Measurements from ENCODE around the gene CLDN3. TPM values are rescaled to one million over a fixed set of nuclear protein-coding genes. Genes with fewer than 3 reads are reported as not detected.

The CLDN3 gene, protein sequence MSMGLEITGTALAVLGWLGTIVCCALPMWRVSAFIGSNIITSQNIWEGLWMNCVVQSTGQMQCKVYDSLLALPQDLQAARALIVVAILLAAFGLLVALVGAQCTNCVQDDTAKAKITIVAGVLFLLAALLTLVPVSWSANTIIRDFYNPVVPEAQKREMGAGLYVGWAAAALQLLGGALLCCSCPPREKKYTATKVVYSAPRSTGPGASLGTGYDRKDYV
- total RNA-seq (not detected), polyA plus RNA-seq (not detected)
- long read RNA-seq, donor 1, result 0 reads
- long read RNA-seq, donor 2, result 0 reads
- long read RNA-seq, donor 3, result 0 reads

DNA sequence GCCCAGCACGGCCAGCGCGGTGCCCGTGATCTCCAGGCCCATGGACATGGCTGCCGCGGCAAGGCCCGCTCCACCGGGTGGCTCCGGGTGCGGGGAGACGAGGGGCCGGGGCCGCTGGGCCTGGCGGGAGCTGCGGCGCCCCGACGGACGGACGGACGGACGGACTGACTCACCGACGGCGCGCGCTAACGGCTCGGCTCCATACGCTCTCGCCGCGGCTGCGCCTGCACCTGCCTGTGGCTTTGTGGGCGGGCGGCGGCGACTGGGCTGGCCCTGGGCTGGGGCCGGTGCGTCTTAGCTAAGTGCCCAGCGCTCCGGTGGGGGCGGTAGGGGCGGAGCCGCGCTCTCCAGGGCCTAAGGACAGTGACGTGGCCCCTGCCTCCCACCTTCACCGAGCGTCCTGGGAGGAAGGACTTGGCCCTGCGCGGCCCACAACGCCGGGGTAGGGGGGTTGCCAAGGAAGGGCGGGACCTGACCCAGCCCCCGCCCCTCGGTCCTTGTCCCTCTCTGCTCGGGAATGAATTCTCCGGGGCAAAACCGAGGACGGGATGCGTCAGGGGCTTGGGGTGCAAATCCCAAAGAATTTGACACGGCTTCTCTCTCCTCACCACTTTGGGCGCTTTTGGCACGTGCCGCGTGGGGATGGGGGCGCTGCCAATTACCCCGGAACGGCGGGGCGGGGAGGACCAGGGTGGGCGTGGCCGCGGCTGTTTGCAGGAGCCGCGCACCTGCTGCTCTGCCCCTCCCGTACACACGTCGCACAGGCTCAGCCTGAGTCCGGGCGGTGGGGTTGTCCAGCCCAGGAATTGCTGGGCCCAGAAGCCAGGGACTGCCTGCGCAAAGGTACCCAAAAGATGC is at the start of gene CLDN3:
CLDN3 (minus strand) TSS at position 269 of the 858 bp plus-strand sequence; CDS start at position 48, 221 bp downstream.
- TF ChIP-seq, protein P1, sequence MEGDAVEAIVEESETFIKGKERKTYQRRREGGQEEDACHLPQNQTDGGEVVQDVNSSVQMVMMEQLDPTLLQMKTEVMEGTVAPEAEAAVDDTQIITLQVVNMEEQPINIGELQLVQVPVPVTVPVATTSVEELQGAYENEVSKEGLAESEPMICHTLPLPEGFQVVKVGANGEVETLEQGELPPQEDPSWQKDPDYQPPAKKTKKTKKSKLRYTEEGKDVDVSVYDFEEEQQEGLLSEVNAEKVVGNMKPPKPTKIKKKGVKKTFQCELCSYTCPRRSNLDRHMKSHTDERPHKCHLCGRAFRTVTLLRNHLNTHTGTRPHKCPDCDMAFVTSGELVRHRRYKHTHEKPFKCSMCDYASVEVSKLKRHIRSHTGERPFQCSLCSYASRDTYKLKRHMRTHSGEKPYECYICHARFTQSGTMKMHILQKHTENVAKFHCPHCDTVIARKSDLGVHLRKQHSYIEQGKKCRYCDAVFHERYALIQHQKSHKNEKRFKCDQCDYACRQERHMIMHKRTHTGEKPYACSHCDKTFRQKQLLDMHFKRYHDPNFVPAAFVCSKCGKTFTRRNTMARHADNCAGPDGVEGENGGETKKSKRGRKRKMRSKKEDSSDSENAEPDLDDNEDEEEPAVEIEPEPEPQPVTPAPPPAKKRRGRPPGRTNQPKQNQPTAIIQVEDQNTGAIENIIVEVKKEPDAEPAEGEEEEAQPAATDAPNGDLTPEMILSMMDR (IDR thresholded peaks at IDR 0.05), result no peak
- H3K36me3 ChIP-seq, result no peaks in the 10 kb centered on the region
- H3K9me3 ChIP-seq, result no peaks in the 10 kb centered on the region
- intact Hi-C loops (cut with DNase I), result no loop called here
- peak within 1 kb of the TSS in 5 of 10 donors; percentile 5 to 18 (median 12) for H3K4me3 ChIP-seq
- DNase-seq (no peak), ATAC-seq (peak in 3 of 8 donors; percentile 33 to 54 (median 49))
- H3K27ac ChIP-seq, result no peak within 1 kb of the TSS
- H3K27me3 ChIP-seq, result peaks cover 13 to 87% (median 67%) of the 10 kb centered on the region in 7 donors
- WGBS, 2 donors, result 1 to 2% methylated on average over 75 to 82 of the region's 82 CpGs
- H3K4me1 ChIP-seq, result peaks cover 0 to 19% (median 6%) of the 10 kb centered on the region in 9 donors

DNA sequence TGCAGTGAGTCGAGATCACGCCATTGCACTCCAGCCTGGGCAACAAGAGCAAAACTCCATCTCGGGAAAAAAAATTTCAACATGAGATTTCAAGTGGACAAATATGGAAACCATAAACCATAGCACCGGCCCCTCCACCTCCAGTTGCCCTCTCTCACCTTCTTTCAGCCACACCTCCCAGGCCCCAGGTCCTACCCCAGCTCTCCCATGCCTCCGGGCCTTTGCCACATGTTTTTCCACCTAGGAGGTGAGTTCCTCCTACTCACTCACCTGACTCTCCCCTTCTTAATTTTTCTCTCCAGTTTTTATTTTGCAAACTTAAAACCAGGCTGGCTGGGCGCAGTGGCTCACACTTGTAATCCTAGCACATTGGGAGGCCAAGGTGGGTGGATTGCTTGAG is 47.1 kb upstream of the CLDN3 start:
- Histone ChIP-seq H3K27ac (no peak overlapping the region), H3K27me3 (peaks cover 0 to 11% (median 0%) of the 10 kb centered on the region in 7 donors), H3K4me3 (no peak overlapping the region), H3K4me1 (no peaks in the 10 kb centered on the region), H3K9me3 (peaks cover 0 to 15% (median 0%) of the 10 kb centered on the region in 11 donors), H3K36me3 (no peaks in the 10 kb centered on the region)
- TF ChIP-seq, protein P1 (IDR thresholded peaks at IDR 0.05), result no peak
- DNase-seq (no peak), ATAC-seq (no peak)
- intact Hi-C loops (cut with DNase I), result loop anchor here in 1 of 10 donors (5.0 kb wide), 1 partner anchor 40 kb away; no protein-coding TSS in a partner anchor
- WGBS, 2 donors, result 87 to 89% methylated on average over 6 of the region's 6 CpGs

DNA sequence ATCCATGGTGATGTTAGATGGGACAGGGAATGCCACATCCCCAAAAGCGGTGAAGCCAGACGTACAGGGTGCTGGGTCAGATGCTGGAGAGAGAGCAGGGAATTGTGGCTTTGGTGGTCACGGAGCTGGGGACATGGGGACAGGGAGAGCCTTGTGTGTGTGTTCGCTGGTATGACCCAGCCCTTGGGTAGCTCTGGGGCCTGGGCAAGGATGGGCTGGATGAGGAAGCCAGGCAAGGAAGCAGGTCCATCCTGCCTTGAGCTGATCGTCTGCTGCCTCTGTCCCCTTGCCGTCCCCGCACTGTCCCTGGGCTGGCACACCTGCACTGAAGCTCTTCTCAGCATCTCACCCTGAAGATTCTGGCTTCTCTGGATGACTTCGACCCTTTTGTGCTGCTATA is 45.4 kb upstream of the CLDN3 start:
- TF ChIP-seq, protein P1 (IDR thresholded peaks at IDR 0.05), result no peak
- ATAC-seq, result peak in 1 of 8 donors; percentile 24
- Histone ChIP-seq H3K9me3 (peaks cover 0 to 15% (median 0%) of the 10 kb centered on the region in 11 donors), H3K4me3 (no peak overlapping the region), H3K4me1 (no peaks in the 10 kb centered on the region), H3K36me3 (no peaks in the 10 kb centered on the region), H3K27ac (no peak overlapping the region), H3K27me3 (peaks cover 0 to 26% (median 14%) of the 10 kb centered on the region in 7 donors)
- intact Hi-C loops (cut with DNase I), result loop anchor here in 1 of 10 donors (5.0 kb wide), 1 partner anchor 42 kb away; no protein-coding TSS in a partner anchor
- WGBS, 2 donors, result 70 to 80% methylated on average over 8 of the region's 8 CpGs
- no peak for DNase-seq

DNA sequence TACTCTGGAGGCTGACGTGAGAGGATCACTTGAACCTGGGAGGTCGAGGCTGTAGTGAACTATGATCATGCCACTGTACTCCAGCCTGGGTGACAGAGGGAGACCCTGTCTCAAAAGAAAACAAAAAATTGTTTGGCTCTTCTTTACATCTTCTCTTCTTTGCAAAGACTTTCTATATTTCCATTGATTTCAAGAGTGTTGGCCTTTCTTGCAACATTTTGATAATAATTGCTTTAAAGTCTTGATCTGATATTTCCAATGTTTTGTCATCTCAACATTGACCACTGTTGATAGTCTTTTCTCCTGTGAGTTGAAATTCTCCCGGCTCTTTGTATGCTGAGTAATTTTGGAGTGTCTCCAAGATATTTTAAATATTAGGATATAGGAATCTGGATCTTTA is 42.9 kb upstream of the CLDN3 start:
- H3K9me3 ChIP-seq, result peaks cover 0 to 15% (median 0%) of the 10 kb centered on the region in 11 donors
- no peak overlapping the region for H3K27ac ChIP-seq
- no peaks in the 10 kb centered on the region for H3K36me3 ChIP-seq
- H3K4me1 ChIP-seq, result no peaks in the 10 kb centered on the region
- H3K4me3 ChIP-seq, result no peak overlapping the region
- intact Hi-C loops (cut with DNase I), result loop anchor here in 3 of 10 donors (2.0 to 5.0 kb wide), 3 partner anchors 39 to 44 kb away; no protein-coding TSS in a partner anchor
- H3K27me3 ChIP-seq, result peaks cover 0 to 26% (median 15%) of the 10 kb centered on the region in 7 donors
- WGBS, 2 donors, result 81 to 82% methylated on average over 3 of the region's 3 CpGs
- ATAC-seq (no peak), DNase-seq (no peak)
- TF ChIP-seq, protein P1 (IDR thresholded peaks at IDR 0.05), result no peak

Data from heart right ventricle (tissue), 16 donors.